ENCODE results near the gene NR2C2. TPM values are rescaled to one million over a fixed set of nuclear protein-coding genes. Genes with fewer than 3 reads are reported as not detected.

NR2C2 gene
- total RNA-seq, 1 donor from 2014 or later = 15.0 TPM

DNA sequence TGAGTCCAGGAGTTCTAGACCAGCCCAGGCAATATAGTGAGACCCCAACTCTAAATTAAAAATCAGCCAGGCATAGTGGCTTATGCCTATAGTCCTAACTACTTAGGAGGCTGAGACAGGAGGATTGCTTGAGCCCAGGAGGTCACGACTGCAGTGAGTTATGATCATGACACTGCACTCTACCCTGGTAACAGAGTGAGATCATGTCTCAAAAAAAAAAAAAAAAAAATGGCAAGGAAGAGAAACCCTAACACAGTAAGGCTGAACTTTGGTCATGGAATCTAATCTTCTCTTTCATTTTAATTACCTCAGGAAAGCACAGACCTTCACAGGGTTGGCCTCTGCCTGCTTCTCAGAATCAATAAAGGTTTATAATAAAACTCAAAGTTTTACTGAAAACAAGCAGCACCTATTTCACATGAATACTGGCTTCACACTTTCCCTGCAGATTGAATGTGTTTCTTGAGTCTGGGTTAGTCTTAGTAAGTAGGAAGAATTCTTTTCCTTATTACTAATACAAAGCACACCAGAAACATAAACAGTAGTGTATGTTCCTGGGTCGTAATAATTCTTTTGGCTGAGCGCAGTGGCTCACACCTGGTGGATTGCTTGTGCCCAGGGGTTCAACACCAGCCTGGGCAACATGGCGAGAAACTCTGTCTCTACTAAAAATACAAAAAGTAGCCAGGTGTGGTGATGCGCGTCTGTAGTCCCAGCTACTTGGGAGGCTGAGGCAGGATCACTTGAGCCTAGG is 11.6 kb upstream of the NR2C2 start:
- no peaks in the 10 kb centered on the region for H3K27me3 ChIP-seq (ENCODE audit: control insufficient read depth, insufficient read depth, low read length)
- TF ChIP-seq, protein P1, sequence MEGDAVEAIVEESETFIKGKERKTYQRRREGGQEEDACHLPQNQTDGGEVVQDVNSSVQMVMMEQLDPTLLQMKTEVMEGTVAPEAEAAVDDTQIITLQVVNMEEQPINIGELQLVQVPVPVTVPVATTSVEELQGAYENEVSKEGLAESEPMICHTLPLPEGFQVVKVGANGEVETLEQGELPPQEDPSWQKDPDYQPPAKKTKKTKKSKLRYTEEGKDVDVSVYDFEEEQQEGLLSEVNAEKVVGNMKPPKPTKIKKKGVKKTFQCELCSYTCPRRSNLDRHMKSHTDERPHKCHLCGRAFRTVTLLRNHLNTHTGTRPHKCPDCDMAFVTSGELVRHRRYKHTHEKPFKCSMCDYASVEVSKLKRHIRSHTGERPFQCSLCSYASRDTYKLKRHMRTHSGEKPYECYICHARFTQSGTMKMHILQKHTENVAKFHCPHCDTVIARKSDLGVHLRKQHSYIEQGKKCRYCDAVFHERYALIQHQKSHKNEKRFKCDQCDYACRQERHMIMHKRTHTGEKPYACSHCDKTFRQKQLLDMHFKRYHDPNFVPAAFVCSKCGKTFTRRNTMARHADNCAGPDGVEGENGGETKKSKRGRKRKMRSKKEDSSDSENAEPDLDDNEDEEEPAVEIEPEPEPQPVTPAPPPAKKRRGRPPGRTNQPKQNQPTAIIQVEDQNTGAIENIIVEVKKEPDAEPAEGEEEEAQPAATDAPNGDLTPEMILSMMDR (IDR thresholded peaks at IDR 0.05; ENCODE audit: insufficient read depth, low read length, severe bottlenecking) = no peak
- no peaks in the 10 kb centered on the region for H3K36me3 ChIP-seq (ENCODE audit: control insufficient read depth, insufficient read depth, low read length)
- FAIRE-seq = no peak
- no peak overlapping the region for H3K4me3 ChIP-seq (ENCODE audit: low read depth, low read length)
- DNase-seq (ENCODE audit: low read depth) = no peak

DNA sequence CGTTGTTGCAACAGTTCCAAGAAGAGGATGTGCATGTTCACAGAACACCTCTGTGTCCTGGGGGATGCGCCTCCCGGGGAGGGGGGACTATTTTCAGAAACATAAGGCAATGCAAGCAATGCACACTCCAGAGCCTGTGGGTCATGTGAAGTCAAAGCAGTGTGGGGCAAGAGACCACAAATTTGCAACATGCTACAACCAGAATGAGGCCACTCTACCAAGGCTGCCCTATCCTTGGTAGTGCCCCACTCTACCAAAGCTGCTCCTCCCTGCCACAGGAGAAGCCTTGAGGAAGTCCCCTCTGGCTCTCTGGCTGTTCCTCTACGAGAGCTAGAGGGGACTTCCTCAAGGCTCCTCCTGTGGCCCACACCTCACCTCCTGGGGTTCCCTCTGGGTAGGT is 8.4 kb upstream of the NR2C2 start:
- Histone ChIP-seq H3K4me3 (ENCODE audit: low read depth, low read length) (no peak overlapping the region), H3K36me3 (ENCODE audit: control insufficient read depth, insufficient read depth, low read length) (no peaks in the 10 kb centered on the region), H3K27me3 (ENCODE audit: control insufficient read depth, insufficient read depth, low read length) (no peaks in the 10 kb centered on the region)
- DNase-seq (ENCODE audit: low read depth) (no peak), FAIRE-seq (no peak)
- TF ChIP-seq, protein P1 (IDR thresholded peaks at IDR 0.05; ENCODE audit: insufficient read depth, low read length, severe bottlenecking) = no peak

DNA sequence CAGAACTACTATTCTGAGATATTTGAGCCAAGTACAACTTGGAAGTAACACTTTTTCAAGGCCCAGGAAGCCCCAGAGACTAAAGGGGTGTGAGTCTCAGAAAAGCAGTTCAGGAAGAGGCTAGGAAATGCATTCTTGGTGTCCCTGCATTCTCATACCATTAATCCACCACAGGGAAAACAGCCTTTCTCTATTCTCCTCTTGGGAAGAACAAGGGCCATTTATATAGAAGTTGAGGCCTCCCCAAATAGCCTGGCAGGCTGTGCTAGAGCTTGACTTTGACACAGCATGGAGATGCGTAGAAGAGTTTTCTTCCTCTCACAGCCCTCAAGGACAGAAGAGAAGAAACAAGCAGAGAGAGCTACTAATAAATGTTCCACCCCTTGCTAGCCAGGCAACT is 5.5 kb upstream of the NR2C2 start:
- H3K36me3 ChIP-seq (ENCODE audit: control insufficient read depth, insufficient read depth, low read length) = peaks cover 3% of the 10 kb centered on the region
- FAIRE-seq = no peak
- TF ChIP-seq, protein P1 (IDR thresholded peaks at IDR 0.05; ENCODE audit: insufficient read depth, low read length, severe bottlenecking) = no peak

DNA sequence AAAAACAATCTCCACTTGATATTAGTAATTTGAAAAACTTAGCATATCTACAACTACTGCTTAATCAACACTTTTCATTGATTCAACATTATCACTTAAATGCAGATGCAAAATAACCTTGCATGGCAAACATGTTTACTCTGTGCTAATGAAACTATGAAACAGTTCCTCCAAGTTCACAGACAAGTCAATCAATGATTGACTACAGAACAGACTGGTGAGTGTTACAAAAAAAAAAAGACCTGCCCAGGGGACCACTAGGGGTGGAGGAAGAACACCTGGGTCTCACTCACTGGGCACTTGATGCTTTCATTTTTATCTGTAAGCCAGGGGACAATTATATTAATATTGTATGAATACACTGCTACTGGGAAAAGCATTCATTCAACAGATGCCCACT is 4.3 kb upstream of the NR2C2 start:
- TF ChIP-seq, protein P1 (IDR thresholded peaks at IDR 0.05; ENCODE audit: insufficient read depth, low read length, severe bottlenecking) = no peak
- FAIRE-seq = no peak
- Histone ChIP-seq H3K27me3 (ENCODE audit: control insufficient read depth, insufficient read depth, low read length) (no peaks in the 10 kb centered on the region), H3K36me3 (ENCODE audit: control insufficient read depth, insufficient read depth, low read length) (peaks cover 3% of the 10 kb centered on the region), H3K4me3 (ENCODE audit: low read depth, low read length) (no peak overlapping the region)
- DNase-seq (ENCODE audit: low read depth) = no peak

More for the DNA sequence above, 5.5 kb upstream of the NR2C2 start:
- Histone ChIP-seq H3K4me3 (ENCODE audit: low read depth, low read length) (no peak overlapping the region), H3K27me3 (ENCODE audit: control insufficient read depth, insufficient read depth, low read length) (no peaks in the 10 kb centered on the region)
- no peak for DNase-seq (ENCODE audit: low read depth)

DNA sequence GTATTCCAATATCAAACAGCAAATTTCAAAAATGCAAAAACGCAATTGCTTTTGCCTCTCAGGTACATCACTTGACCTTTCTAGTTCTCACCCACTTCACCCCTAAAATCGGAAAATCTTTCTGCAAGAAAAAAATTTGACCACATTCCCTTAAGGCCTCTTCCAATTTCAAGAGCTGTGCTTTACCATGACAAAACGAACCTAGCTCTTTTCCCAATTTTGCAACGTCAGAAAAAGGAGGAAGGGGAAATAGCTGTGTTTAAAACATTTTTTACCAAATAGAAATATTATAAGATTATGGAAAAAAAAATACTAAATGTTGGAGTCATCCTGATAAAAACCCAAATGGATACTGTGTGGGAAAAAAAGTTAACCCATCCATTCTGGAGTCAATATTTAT is 1.1 kb upstream of the NR2C2 start:
- H3K4me3 ChIP-seq (ENCODE audit: low read depth, low read length) = peak overlapping the region; percentile 82
- no peaks in the 10 kb centered on the region for H3K27me3 ChIP-seq (ENCODE audit: control insufficient read depth, insufficient read depth, low read length)
- DNase-seq (ENCODE audit: low read depth) (no peak), FAIRE-seq (no peak)
- TF ChIP-seq, protein P1 (IDR thresholded peaks at IDR 0.05; ENCODE audit: insufficient read depth, low read length, severe bottlenecking) = no peak
- peaks cover 3% of the 10 kb centered on the region for H3K36me3 ChIP-seq (ENCODE audit: control insufficient read depth, insufficient read depth, low read length)

DNA sequence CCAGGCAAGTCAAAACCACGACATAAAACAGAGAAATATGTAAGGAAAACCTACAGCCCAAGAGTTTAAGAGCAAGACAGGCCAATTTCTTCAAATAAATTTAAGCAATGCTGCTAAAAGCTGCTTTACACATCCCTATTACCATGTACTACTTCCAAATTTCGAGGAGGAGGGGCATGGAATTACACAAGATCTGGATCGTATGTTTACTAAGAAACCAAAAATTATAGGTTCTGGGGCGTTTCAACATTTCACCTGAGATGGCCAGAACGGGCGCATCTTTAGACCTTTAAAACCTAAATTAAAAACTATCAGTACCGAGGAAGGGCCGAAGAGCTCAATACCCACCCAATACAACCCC is 664 bp upstream of the NR2C2 start:
- TF ChIP-seq, protein P1 (IDR thresholded peaks at IDR 0.05; ENCODE audit: insufficient read depth, low read length, severe bottlenecking) = no peak
- DNase-seq (ENCODE audit: low read depth) (peak; percentile 15), FAIRE-seq (no peak)
- Histone ChIP-seq H3K4me3 (ENCODE audit: low read depth, low read length) (peak overlapping the region; percentile 82), H3K27me3 (ENCODE audit: control insufficient read depth, insufficient read depth, low read length) (no peaks in the 10 kb centered on the region), H3K36me3 (ENCODE audit: control insufficient read depth, insufficient read depth, low read length) (peaks cover 3% of the 10 kb centered on the region)

Measured in bronchial epithelial cell (primary cell).